ENCODE data around the gene MAP4K3. TPM values are rescaled to one million over a fixed set of nuclear protein-coding genes. Genes with fewer than 3 reads are reported as not detected.

Gene MAP4K3
- total RNA-seq (2021; ENCODE audit: unreplicated experiment) (26.6 TPM), Bru-seq, nascent RNA (percentile 90 among the genes with signal in this experiment), BruChase-seq, experiment 1, labeled RNA remaining after a 2-hour chase (percentile 78 among the genes with signal in this experiment), BruChase-seq, experiment 2, labeled RNA remaining after a 6-hour chase (percentile 71 among the genes with signal in this experiment)
- polyA plus RNA-seq (2012; ENCODE audit: insufficient read length) = 9.0 TPM
- long read RNA-seq, full-length matches to known transcripts = 46 of 70 reads
- long read RNA-seq, partial matches to known transcripts = 11 of 70 reads
- long read RNA-seq, other reads (novel, unspliced or antisense) = 13 of 70 reads

- no peak for TF ChIP-seq CTCF (IDR thresholded peaks at IDR 0.05)
- TF ChIP-seq POLR2AphosphoS5 (IDR thresholded peaks at IDR 0.05; ENCODE audit: low read depth, low read length) = peak; percentile 43; the same call in 1 of the 2 replicates
- peak; percentile 43; the same call in 1 of the 2 replicates for TF ChIP-seq SIN3A (IDR thresholded peaks at IDR 0.05; ENCODE audit: borderline replicate concordance, insufficient read depth, low read depth, low read length)
- TF ChIP-seq TCF7L2 (IDR thresholded peaks at IDR 0.05; ENCODE audit: low read depth, low read length) = no peak
- no peak for TF ChIP-seq REST (IDR thresholded peaks at IDR 0.05; ENCODE audit: insufficient read depth in 1 of 2, low read depth in 2 of 2, low read length in 1 of 2)
- intact Hi-C loops (cut with micrococcal nuclease; ENCODE audit: unreplicated experiment) = loop anchor here (5.0 kb wide), 1 partner anchor 60 kb away; no protein-coding TSS in a partner anchor
- DNase-seq (ENCODE audit: low read depth, low spot score) (peak; percentile 75), ATAC-seq (peak; percentile 95)
- ChIA-PET CTCF (interaction anchor here (0.6 kb wide), 1 partner anchor 113 kb away, joined by 5 read pairs; no protein-coding TSS in a partner anchor), POLR2A (no interaction called here)
- no peaks in the 10 kb centered on the region for H3K9me3 ChIP-seq (ENCODE audit: control insufficient read depth, insufficient read depth, low read depth, low read length)
- peaks cover 5% of the 10 kb centered on the region; the same call in 1 of the 2 replicates for H3K36me3 ChIP-seq (ENCODE audit: control insufficient read depth, insufficient read depth, low read length)
- H3K4me1 ChIP-seq (ENCODE audit: control insufficient read depth, insufficient read depth, low read length) = peaks cover 40% of the 10 kb centered on the region
- in situ Hi-C loops (cut with HindIII; ENCODE audit: low pct_unique_long_range_greater_than_20kb, low sequenced_read_pairs) = no loop called here
- H3K27me3 ChIP-seq (ENCODE audit: control insufficient read depth, insufficient read depth, low read length) = no peaks in the 10 kb centered on the region
- peak within 1 kb of the TSS; percentile 76 to 85 for H3K4me3 ChIP-seq (ENCODE audit: low read depth in 2 of 2, low read length in 2 of 2)
- no TSS peak for BruUV-seq (replicated peaks)
- H3K27ac ChIP-seq (ENCODE audit: low read length) = peak within 1 kb of the TSS; percentile 89
Measured at GRCh38 chr2:39436592-39437521, at the start of gene MAP4K3. MAP4K3 (minus strand) TSS chr2:39437285; CDS start chr2:39436987, 298 bp downstream.

GRCh38 chr2:39486071-39486470 lies 49.0 kb upstream of the MAP4K3 start:
- in situ Hi-C loops (cut with HindIII; ENCODE audit: low pct_unique_long_range_greater_than_20kb, low sequenced_read_pairs) (no loop called here), intact Hi-C loops (cut with micrococcal nuclease; ENCODE audit: unreplicated experiment) (no loop called here)
- H3K36me3 ChIP-seq (ENCODE audit: control insufficient read depth, insufficient read depth, low read length) = no peaks in the 10 kb centered on the region
- H3K9me3 ChIP-seq (ENCODE audit: control insufficient read depth, insufficient read depth, low read depth, low read length) = no peaks in the 10 kb centered on the region
- ChIA-PET CTCF (no interaction called here), POLR2A (no interaction called here)
- no peaks in the 10 kb centered on the region; the same call in 1 of the 2 replicates for H3K4me1 ChIP-seq (ENCODE audit: control insufficient read depth, insufficient read depth, low read length)
- no peak overlapping the region for H3K27ac ChIP-seq (ENCODE audit: low read length)
- DNase-seq (ENCODE audit: low read depth, low spot score) = no peak
- no peak overlapping the region for H3K4me3 ChIP-seq (ENCODE audit: low read depth in 2 of 2, low read length in 2 of 2)
- peak; percentile 20; the same call in 1 of the 2 replicates for ATAC-seq
- TF ChIP-seq CTCF (IDR thresholded peaks at IDR 0.05) (no peak), SIN3A (IDR thresholded peaks at IDR 0.05; ENCODE audit: borderline replicate concordance, insufficient read depth, low read depth, low read length) (no peak), REST (IDR thresholded peaks at IDR 0.05; ENCODE audit: insufficient read depth in 1 of 2, low read depth in 2 of 2, low read length in 1 of 2) (no peak), POLR2AphosphoS5 (IDR thresholded peaks at IDR 0.05; ENCODE audit: low read depth, low read length) (no peak), TCF7L2 (IDR thresholded peaks at IDR 0.05; ENCODE audit: low read depth, low read length) (no peak)
- BruUV-seq (replicated peaks) = no TSS peak
- H3K27me3 ChIP-seq (ENCODE audit: control insufficient read depth, insufficient read depth, low read length) = no peaks in the 10 kb centered on the region

All from Panc1 (cell line).